ENCODE results near the gene ARMC5.

GRCh38 chr16:31439519-31439918 lies 19.8 kb upstream of the ARMC5 start:
- TF ChIP-seq CTCF (IDR thresholded peaks at IDR 0.05; ENCODE audit: low read depth, low read length, poor library complexity, severe bottlenecking) = no peak
- TF ChIP-seq EZH2phosphoT487 (IDR thresholded peaks at IDR 0.05; ENCODE audit: borderline replicate concordance, low read length) = no peak
